Keratinocyte (primary cell): ENCODE data around the gene MFSD6.

Source experiments
- CTCF ChIP-seq, 3 experiments: IDR thresholded peaks in 1 of 3; conservative IDR thresholded peaks in 1 of 3; optimal IDR thresholded peaks in 1 of 3; 2 replicates in 2 of 3; 3 replicates in 1 of 3; pipeline versions ENCODE3 to v1.5.1; 2011; ENCODE audit warnings: low read length in 3 of 3, mild to moderate bottlenecking in 3 of 3, moderate library complexity in 2 of 3, control low read depth in 1 of 3, inconsistent platforms in 1 of 3; ENCODE audit not compliant: insufficient read depth in 2 of 3; ENCODE audit errors: extremely low read depth in 1 of 3
- EZH2 ChIP-seq: IDR thresholded peaks from one replicate; pipeline ENCODE4 v1.6.1; 2012; ENCODE audit warnings: inconsistent platforms, mild to moderate bottlenecking, low read length, moderate library complexity

- TF ChIP-seq CTCF (optimal IDR thresholded peaks at IDR 0.05 in 1 of 3, IDR thresholded peaks at IDR 0.05 in 1 of 3, conservative IDR thresholded peaks at IDR 0.05 in 1 of 3; ENCODE audit: extremely low read depth in 1 of 3, insufficient read depth in 2 of 3, low read length in 3 of 3) (no peak), EZH2 (no peak)
Measured at GRCh38 chr2:190533175-190533967, 125.2 kb downstream of the MFSD6 start.
